PC-3 (cell line): ENCODE measurements around the gene CTXN1. TPM values are rescaled to one million over a fixed set of nuclear protein-coding genes. Genes with fewer than 3 reads are reported as not detected.
A peak's percentile ranks its signal among the peaks of the same experiment; 100 is the strongest.

ENCODE experiments used
- ATAC-seq: fragments of 200-7000 bp; cut with Tn5 transposase; 2 replicates; pipeline ENCODE4 v1.9.1; 2020; ENCODE audit warnings: mild to moderate bottlenecking, moderate library complexity
- BruUV-seq: library from RNA; stranded (reverse); fragments of 400-500 nt; replicated peaks from 2 replicates; lab custom pipeline; 2021; lab: Mats Ljungman, UMichigan
- CTCF ChIA-PET: fragments of 300-600 bp; sonication (Branson Sonifier 250); formaldehyde crosslinking; loops from one replicate; lab custom pipeline; 2022; ENCODE audit warnings: antibody characterized with exemption; lab: Charles Lee
- POLR2A ChIA-PET: fragments of 300-600 bp; sonication (Branson Sonifier 250); formaldehyde crosslinking; loops from one replicate; lab custom pipeline; 2022; ENCODE audit warnings: antibody characterized with exemption; ENCODE audit not compliant: unreplicated experiment; lab: Charles Lee
- DNase-seq: peaks from one replicate; pipeline ENCODE4 v3.0.0-alpha.2; 2015
- H2AFZ ChIP-seq: fragments of 300-600 bp; sonication (generic); 2 replicates; pipeline ENCODE4 v1.6.0; 2016; ENCODE audit warnings: antibody characterized with exemption, low read length
- H3F3A ChIP-seq: fragments of 300-600 bp; sonication (generic); one replicate; pipeline ENCODE4 v1.6.0; 2017; ENCODE audit warnings: antibody characterized with exemption, low read length, control low read depth, mild to moderate bottlenecking; ENCODE audit not compliant: unreplicated experiment
- H3K27ac ChIP-seq: fragments of 300-600 bp; sonication (generic); 2 replicates; pipeline ENCODE4 v1.5.1; 2016; ENCODE audit warnings: mild to moderate bottlenecking, low read length
- H3K27me3 ChIP-seq: fragments of 300-600 bp; sonication (generic); 2 replicates; pipeline ENCODE4 v1.6.1; 2016; ENCODE audit warnings: low read length, mixed read lengths
- H3K36me3 ChIP-seq: fragments of 300-600 bp; sonication (generic); 2 replicates; pipeline ENCODE4 v1.6.1; 2016; ENCODE audit warnings: low read depth, mixed run types, low read length, mixed read lengths
- H3K4me1 ChIP-seq: fragments of 300-600 bp; sonication (generic); 2 replicates; pipeline ENCODE4 v1.5.1; 2016; ENCODE audit warnings: low read length; ENCODE audit not compliant: insufficient read depth
- H3K4me2 ChIP-seq: fragments of 300-600 bp; sonication (generic); 2 replicates; pipeline ENCODE4 v1.6.0; 2016; ENCODE audit warnings: low read length
- H3K4me3 ChIP-seq: fragments of 300-600 bp; sonication (generic); 2 replicates; pipeline ENCODE4 v1.5.1; 2016; ENCODE audit warnings: mild to moderate bottlenecking, low read length, mixed read lengths
- H3K79me2 ChIP-seq: fragments of 300-600 bp; sonication (generic); 2 replicates; pipeline ENCODE4 v1.6.1; 2017; ENCODE audit warnings: low read length, mixed read lengths
- H3K9ac ChIP-seq: fragments of 300-600 bp; sonication (generic); 2 replicates; pipeline ENCODE4 v1.6.0; 2016; ENCODE audit warnings: mild to moderate bottlenecking, low read length
- H3K9me2 ChIP-seq: fragments of 300-600 bp; sonication (generic); replicated peaks from 2 replicates; pipeline ENCODE4 v1.6.1; 2016; ENCODE audit warnings: mixed run types, low read length, mixed read lengths
- H3K9me3 ChIP-seq: fragments of 300-600 bp; sonication (generic); 2 replicates; pipeline ENCODE4 v1.6.1; 2016; ENCODE audit warnings: low read length, mixed read lengths
- H4K20me1 ChIP-seq: fragments of 300-600 bp; sonication (generic); 2 replicates; pipeline ENCODE4 v1.6.1; 2016; ENCODE audit warnings: low read length, mixed read lengths
- EZH2 ChIP-seq: fragments of 300-600 bp; sonication (generic); IDR thresholded peaks from one replicate; pipeline ENCODE4 v1.6.1; 2017; ENCODE audit warnings: antibody characterized with exemption, mild to moderate bottlenecking, low read length; ENCODE audit not compliant: unreplicated experiment
- EZH2phosphoT487 ChIP-seq: fragments of 300-600 bp; sonication (generic); IDR thresholded peaks from 2 replicates; pipeline ENCODE4 v1.6.1; 2018; ENCODE audit warnings: mild to moderate bottlenecking, antibody characterized with exemption, low read length, borderline replicate concordance
- intact Hi-C: fragments of 100-400 bp; cut with micrococcal nuclease; formaldehyde crosslinking; loops from 2 replicates; pipeline ENCODE4 v1.9.0; 2023
- total RNA-seq: library from RNA; depleted of rRNA; stranded (reverse); fragments of >200 nt; gene quantifications from 2 replicates; pipeline ENCODE4 v1.2.3, GENCODE V29; 2014
- TF ChIP-seq, protein P1 (sequence below): fragments of 300-600 bp; sonication (generic); conservative IDR thresholded peaks from 2 replicates; pipeline ENCODE4 v1.5.1; 2017; ENCODE audit warnings: antibody characterized with exemption, low read depth, mild to moderate bottlenecking, low read length

The CTXN1 gene
- total RNA-seq, 1 experiment from 2014 or later = 11.4 TPM

DNA sequence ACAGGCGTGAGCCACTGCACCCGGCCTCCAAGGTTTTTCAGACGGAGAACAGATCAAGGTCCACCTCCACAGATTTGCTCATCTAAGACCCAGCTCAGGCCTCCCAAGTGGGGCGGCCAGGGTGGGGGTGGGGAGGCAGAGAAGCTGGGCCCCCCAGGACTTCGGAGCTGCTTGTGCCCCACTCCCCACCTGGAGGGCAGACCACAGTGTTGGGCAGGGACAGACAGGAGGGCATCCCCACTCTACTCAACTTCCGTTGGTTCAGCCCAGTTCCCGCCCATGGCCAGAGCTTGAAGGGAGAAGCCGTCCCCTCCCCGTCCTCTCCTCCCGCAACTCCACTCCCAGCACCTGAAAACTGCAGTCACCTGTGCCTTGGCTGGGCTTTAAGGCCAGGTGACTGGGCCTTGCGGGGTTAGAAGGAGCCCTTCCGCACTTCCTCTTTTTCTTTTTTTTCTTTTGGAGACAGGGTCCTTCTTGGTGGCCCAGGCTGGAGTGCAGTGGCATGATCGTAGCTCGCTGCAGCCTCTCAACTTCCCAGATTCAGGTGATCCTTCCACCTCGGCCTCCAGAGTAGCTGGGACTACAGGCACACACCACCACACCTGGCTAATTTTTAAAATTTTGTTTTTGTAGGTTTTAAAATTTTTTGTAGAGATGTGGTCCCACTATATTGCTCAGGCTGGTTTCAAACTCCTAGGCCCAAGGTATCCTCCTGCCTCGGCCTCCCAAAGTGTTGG, 38.4 kb downstream of the CTXN1 start:
- BruUV-seq = no TSS peak
- ATAC-seq (peak; percentile 3; the same call in 1 of the 2 replicates), DNase-seq (no peak)
- Histone ChIP-seq H3K4me3 (peak overlapping the region; percentile 90), H2AFZ (peak overlapping the region; percentile 89), H3K36me3 (no peaks in the 10 kb centered on the region), H4K20me1 (no peaks in the 10 kb centered on the region), H3F3A (no peaks in the 10 kb centered on the region), H3K4me1 (peaks cover 14% of the 10 kb centered on the region), H3K4me2 (peak overlapping the region; percentile 95), H3K27me3 (no peaks in the 10 kb centered on the region), H3K79me2 (peaks cover 39% of the 10 kb centered on the region), H3K9ac (peak overlapping the region; percentile 90; the same call in 1 of the 2 replicates), H3K9me3 (no peaks in the 10 kb centered on the region), H3K9me2 (no peaks in the 10 kb centered on the region), H3K27ac (no peak overlapping the region)
- TF ChIP-seq EZH2 = no peak
- CTCF ChIA-PET = interaction anchor here (2.1 kb wide), 1 partner anchor 18 kb away, joined by 13 read pairs; no protein-coding TSS in a partner anchor
- intact Hi-C loops = loop anchor here (2.0 kb wide), 1 partner anchor 15 kb away; the partner anchor contains the start of gene MAP2K7
- POLR2A ChIA-PET = interaction anchor here (0.6 kb wide), 1 partner anchor 33 kb away, joined by 3 read pairs; no protein-coding TSS in a partner anchor

DNA sequence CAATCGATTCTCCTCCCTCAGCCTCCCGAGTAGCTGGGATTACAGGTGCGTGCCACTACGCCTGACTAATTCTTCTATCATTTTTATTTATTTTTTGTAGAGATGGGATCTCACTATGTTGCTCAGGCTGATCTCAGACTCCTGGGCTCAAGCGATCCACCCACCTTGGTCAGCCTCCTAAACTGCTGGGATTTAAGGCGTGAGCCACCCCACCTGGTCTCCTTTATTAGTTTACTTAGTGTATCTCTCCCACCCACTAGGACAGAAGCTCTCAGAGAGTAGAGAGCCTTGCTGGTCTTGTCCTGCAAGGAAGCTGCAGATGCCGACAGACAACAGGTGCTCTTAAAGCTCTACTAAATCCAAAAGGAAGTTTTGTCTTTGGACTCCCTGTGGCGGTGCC, 40.1 kb downstream of the CTXN1 start:
- H3K4me3 ChIP-seq = no peak overlapping the region
- intact Hi-C loops = no loop called here
- peaks cover 14% of the 10 kb centered on the region for H3K4me1 ChIP-seq
- DNase-seq (no peak), ATAC-seq (no peak)
- no peaks in the 10 kb centered on the region for H3K9me2 ChIP-seq
- no TSS peak for BruUV-seq
- no peak overlapping the region for H3K9ac ChIP-seq
- no peak overlapping the region for H3K4me2 ChIP-seq
- no peaks in the 10 kb centered on the region for H3F3A ChIP-seq
- H3K9me3 ChIP-seq = no peaks in the 10 kb centered on the region
- no peak for TF ChIP-seq EZH2
- TF ChIP-seq, protein P1, sequence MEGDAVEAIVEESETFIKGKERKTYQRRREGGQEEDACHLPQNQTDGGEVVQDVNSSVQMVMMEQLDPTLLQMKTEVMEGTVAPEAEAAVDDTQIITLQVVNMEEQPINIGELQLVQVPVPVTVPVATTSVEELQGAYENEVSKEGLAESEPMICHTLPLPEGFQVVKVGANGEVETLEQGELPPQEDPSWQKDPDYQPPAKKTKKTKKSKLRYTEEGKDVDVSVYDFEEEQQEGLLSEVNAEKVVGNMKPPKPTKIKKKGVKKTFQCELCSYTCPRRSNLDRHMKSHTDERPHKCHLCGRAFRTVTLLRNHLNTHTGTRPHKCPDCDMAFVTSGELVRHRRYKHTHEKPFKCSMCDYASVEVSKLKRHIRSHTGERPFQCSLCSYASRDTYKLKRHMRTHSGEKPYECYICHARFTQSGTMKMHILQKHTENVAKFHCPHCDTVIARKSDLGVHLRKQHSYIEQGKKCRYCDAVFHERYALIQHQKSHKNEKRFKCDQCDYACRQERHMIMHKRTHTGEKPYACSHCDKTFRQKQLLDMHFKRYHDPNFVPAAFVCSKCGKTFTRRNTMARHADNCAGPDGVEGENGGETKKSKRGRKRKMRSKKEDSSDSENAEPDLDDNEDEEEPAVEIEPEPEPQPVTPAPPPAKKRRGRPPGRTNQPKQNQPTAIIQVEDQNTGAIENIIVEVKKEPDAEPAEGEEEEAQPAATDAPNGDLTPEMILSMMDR = no peak
- TF ChIP-seq EZH2phosphoT487 = no peak
- ChIA-PET CTCF (no interaction called here), POLR2A (interaction anchor here (0.5 kb wide), 1 partner anchor 16 kb away, joined by 3 read pairs; no protein-coding TSS in a partner anchor)
- H3K27me3 ChIP-seq = no peaks in the 10 kb centered on the region
- no peaks in the 10 kb centered on the region for H3K36me3 ChIP-seq
- no peak overlapping the region for H2AFZ ChIP-seq
- H4K20me1 ChIP-seq = no peaks in the 10 kb centered on the region
- H3K79me2 ChIP-seq = peaks cover 24% of the 10 kb centered on the region
- no peak overlapping the region for H3K27ac ChIP-seq

DNA sequence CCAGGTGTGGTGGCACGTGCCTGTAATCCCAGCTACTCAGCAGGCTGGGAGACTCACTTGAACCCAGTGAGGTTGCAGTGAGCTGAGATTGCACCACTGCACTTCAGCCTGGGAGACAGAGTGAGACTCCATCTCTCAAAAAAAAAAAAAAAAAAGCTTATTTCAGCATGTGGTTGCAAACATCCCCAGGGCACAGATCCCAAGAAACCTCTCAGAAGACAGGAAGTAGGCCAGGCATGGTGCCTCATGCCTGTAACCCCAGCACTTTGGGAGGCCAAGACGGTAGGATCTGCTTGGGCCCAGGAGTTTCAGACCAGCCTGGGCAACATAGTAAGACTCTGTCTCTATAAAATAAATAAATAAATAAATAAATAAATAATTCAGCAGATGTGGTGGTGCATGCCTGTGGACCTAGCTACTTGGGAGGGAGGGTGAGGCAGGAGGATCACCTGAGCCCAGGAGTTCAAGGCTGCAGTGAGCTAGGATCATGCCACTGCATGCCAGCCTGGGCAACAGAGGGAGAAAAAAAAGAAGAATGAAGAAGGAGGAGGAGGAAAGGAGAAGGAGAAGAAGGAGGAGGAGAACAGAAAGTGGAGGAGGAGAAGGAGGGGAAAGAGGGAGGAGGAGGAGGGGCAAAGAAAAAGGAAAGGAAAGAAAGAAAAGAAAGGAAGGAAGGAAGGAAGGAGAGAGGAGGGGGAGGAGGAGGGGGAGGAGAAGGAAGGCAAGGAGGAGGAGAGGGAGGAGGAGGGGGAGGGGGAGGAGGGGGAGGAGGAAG, 42.0 kb downstream of the CTXN1 start:
- no peaks in the 10 kb centered on the region for H3K27me3 ChIP-seq
- no peaks in the 10 kb centered on the region for H3K9me2 ChIP-seq
- intact Hi-C loops = no loop called here
- ATAC-seq (no peak), DNase-seq (no peak)
- H4K20me1 ChIP-seq = no peaks in the 10 kb centered on the region
- no peaks in the 10 kb centered on the region for H3K9me3 ChIP-seq
- BruUV-seq = no TSS peak
- no peak overlapping the region for H3K9ac ChIP-seq
- H3K36me3 ChIP-seq = no peaks in the 10 kb centered on the region
- ChIA-PET CTCF (interaction anchor here (0.6 kb wide), 1 partner anchor 499 kb away, joined by 3 read pairs; no protein-coding TSS in a partner anchor), POLR2A (no interaction called here)
- peaks cover 7% of the 10 kb centered on the region for H3K4me1 ChIP-seq
- TF ChIP-seq EZH2phosphoT487 (no peak), EZH2 (no peak)
- TF ChIP-seq, protein P1 = no peak
- peaks cover 6% of the 10 kb centered on the region for H3K79me2 ChIP-seq
- H3K4me3 ChIP-seq = no peak overlapping the region
- H3K27ac ChIP-seq = no peak overlapping the region
- H2AFZ ChIP-seq = no peak overlapping the region
- H3F3A ChIP-seq = no peaks in the 10 kb centered on the region
- no peak overlapping the region for H3K4me2 ChIP-seq
